HepG2 (cell line): ENCODE results near the gene TBATA. TPM values are rescaled to one million over a fixed set of nuclear protein-coding genes. Genes with fewer than 3 reads are reported as not detected.

ENCODE experiments used
- MAF1 ChIP-seq: sonication (generic); formaldehyde crosslinking; IDR thresholded peaks from 2 replicates; pipeline ENCODE4 v1.5.0; 2020; ENCODE audit warnings: missing genetic modification reagents, borderline replicate concordance
- MED1 ChIP-seq: sonication (generic); formaldehyde crosslinking; IDR thresholded peaks from 2 replicates; pipeline ENCODE4 v1.4.0; 2020; ENCODE audit warnings: missing genetic modification reagents
- MTA1 ChIP-seq: sonication (generic); formaldehyde crosslinking; IDR thresholded peaks from 2 replicates; pipeline ENCODE4 v1.4.0; 2020; ENCODE audit warnings: missing genetic modification reagents, mild to moderate bottlenecking, borderline replicate concordance
- NFIB ChIP-seq: sonication (generic); formaldehyde crosslinking; IDR thresholded peaks from 2 replicates; pipeline ENCODE4 v1.9.0; 2021; ENCODE audit warnings: missing genetic modification reagents, mild to moderate bottlenecking, borderline replicate concordance
- PAF1 ChIP-seq: IDR thresholded peaks from 2 replicates; pipeline ENCODE4 v1.6.1; 2016; ENCODE audit warnings: missing genetic modification reagents, missing compliant biosample characterization
- SOX13 ChIP-seq, 3 experiments: fragments of 450-650 bp in 1 of 3; sonication (generic) in 1 of 3; formaldehyde crosslinking in 1 of 3; IDR thresholded peaks in 2 of 3; conservative IDR thresholded peaks in 1 of 3; 2 replicates each; pipeline versions ENCODE4 v1.5.0 to v1.6.1; 2016 to 2020; ENCODE audit warnings: antibody characterized with exemption in 1 of 3, mild to moderate bottlenecking in 1 of 3, missing compliant biosample characterization in 1 of 3, missing genetic modification reagents in 1 of 3, moderate library complexity in 1 of 3
- TSC22D2 ChIP-seq: sonication (generic); formaldehyde crosslinking; IDR thresholded peaks from 2 replicates; pipeline ENCODE4 v1.5.1; 2020; ENCODE audit warnings: missing genetic modification reagents, mild to moderate bottlenecking, borderline replicate concordance
- ZNF512B ChIP-seq: sonication (generic); formaldehyde crosslinking; IDR thresholded peaks from 2 replicates; pipeline ENCODE4 v1.5.1; 2020; ENCODE audit warnings: missing genetic modification reagents, mild to moderate bottlenecking, borderline replicate concordance
- ZNF784 ChIP-seq: sonication (generic); formaldehyde crosslinking; IDR thresholded peaks from 2 replicates; pipeline ENCODE4 v1.5.1; 2020; ENCODE audit warnings: missing genetic modification reagents, mild to moderate bottlenecking, borderline replicate concordance
- polyA plus RNA-seq, 8 experiments: library from polyadenylated mRNA; depleted of rRNA in 3 of 8; stranded (reverse) in 7 of 8; unstranded in 1 of 8; fragments of >200 nt; fragmentation: Illumina TruSeq in 4 of 8; extraction: Trizol in 4 of 8; gene quantifications; 2 replicates each; pipeline versions ENCODE4 v1.2.1 to v1.2.3, GENCODE V29; 2011 to 2016; ENCODE audit warnings: low read depth in 4 of 8, missing spikeins in 1 of 8, mixed read lengths in 1 of 8; ENCODE audit not compliant: insufficient read depth in 1 of 8
- total RNA-seq, 5 experiments: library from RNA; depleted of rRNA; stranded (reverse); fragments of >200 nt; fragmentation: Illumina TruSeq; extraction: Trizol; gene quantifications; 2 replicates each; pipeline ENCODE4 v1.2.3, GENCODE V29; 2016; ENCODE audit warnings: low read depth in 1 of 5
- TF ChIP-seq, protein P1 (sequence below): sonication (generic); formaldehyde crosslinking; IDR thresholded peaks from 2 replicates; pipeline ENCODE4 v1.5.1; 2020; ENCODE audit warnings: mild to moderate bottlenecking, missing genetic modification reagents, moderate library complexity
- TF ChIP-seq, protein P2 (sequence below): IDR thresholded peaks from 2 replicates; pipeline ENCODE4 v1.6.1; 2012; ENCODE audit warnings: low read depth, low read length, improper control_type of control experiment

Gene TBATA
- total and polyA plus RNA-seq, 2 of the 13 experiments (the other 11 are each of a cell fraction or from before 2014, with no cell fraction given) = not detected

- TF ChIP-seq, protein P1, sequence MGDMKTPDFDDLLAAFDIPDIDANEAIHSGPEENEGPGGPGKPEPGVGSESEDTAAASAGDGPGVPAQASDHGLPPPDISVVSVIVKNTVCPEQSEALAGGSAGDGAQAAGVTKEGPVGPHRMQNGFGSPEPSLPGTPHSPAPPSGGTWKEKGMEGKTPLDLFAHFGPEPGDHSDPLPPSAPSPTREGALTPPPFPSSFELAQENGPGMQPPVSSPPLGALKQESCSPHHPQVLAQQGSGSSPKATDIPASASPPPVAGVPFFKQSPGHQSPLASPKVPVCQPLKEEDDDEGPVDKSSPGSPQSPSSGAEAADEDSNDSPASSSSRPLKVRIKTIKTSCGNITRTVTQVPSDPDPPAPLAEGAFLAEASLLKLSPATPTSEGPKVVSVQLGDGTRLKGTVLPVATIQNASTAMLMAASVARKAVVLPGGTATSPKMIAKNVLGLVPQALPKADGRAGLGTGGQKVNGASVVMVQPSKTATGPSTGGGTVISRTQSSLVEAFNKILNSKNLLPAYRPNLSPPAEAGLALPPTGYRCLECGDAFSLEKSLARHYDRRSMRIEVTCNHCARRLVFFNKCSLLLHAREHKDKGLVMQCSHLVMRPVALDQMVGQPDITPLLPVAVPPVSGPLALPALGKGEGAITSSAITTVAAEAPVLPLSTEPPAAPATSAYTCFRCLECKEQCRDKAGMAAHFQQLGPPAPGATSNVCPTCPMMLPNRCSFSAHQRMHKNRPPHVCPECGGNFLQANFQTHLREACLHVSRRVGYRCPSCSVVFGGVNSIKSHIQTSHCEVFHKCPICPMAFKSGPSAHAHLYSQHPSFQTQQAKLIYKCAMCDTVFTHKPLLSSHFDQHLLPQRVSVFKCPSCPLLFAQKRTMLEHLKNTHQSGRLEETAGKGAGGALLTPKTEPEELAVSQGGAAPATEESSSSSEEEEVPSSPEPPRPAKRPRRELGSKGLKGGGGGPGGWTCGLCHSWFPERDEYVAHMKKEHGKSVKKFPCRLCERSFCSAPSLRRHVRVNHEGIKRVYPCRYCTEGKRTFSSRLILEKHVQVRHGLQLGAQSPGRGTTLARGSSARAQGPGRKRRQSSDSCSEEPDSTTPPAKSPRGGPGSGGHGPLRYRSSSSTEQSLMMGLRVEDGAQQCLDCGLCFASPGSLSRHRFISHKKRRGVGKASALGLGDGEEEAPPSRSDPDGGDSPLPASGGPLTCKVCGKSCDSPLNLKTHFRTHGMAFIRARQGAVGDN (CRISPR knock-in tag) = peak; percentile 27; the same call in 1 of the 2 replicates
- no peak for TF ChIP-seq ZNF784
- no peak for TF ChIP-seq PAF1
- peak; percentile 31; the same call in 1 of the 2 replicates for TF ChIP-seq MTA1 (CRISPR knock-in tag)
- 0 out of 2 replicates have a peak, but pooled peaks have one; percentile 13 for TF ChIP-seq MED1 (CRISPR knock-in tag)
- peak; percentile 13; the same call in 1 of the 2 replicates for TF ChIP-seq TSC22D2
- no peak for TF ChIP-seq MAF1 (CRISPR knock-in tag)
- TF ChIP-seq ZNF512B (CRISPR knock-in tag) = no peak
- no peak for TF ChIP-seq SOX13 (IDR thresholded peaks at IDR 0.05)
- no peak for TF ChIP-seq SOX13 (CRISPR knock-in tag; conservative IDR thresholded peaks at IDR 0.05 in 1 of 2, IDR thresholded peaks at IDR 0.05 in 1 of 2)
- no peak for TF ChIP-seq NFIB (CRISPR knock-in tag)
- TF ChIP-seq, protein P2, sequence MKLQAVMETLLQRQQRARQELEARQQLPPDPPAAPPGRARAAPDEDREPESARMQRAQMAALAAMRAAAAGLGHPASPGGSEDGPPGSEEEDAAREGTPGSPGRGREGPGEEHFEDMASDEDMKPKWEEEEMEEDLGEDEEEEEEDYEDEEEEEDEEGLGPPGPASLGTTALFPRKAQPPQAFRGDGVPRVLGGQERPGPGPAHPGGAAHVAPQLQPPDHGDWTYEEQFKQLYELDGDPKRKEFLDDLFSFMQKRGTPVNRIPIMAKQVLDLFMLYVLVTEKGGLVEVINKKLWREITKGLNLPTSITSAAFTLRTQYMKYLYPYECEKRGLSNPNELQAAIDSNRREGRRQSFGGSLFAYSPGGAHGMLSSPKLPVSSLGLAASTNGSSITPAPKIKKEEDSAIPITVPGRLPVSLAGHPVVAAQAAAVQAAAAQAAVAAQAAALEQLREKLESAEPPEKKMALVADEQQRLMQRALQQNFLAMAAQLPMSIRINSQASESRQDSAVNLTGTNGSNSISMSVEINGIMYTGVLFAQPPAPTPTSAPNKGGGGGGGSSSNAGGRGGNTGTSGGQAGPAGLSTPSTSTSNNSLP = 0 out of 2 replicates have a peak, but pooled peaks have one; percentile 27
Observed at GRCh38 chr10:70816220-70816894, 31.2 kb upstream of the TBATA start (continued).
